GM19239 (cell line): ENCODE measurements around the gene PSEN1.

Experiments
- DNase-seq: peaks from one replicate; pipeline ENCODE4 v3.0.0; 2011; ENCODE audit warnings: low spot score; ENCODE audit not compliant: insufficient read length
- FAIRE-seq: peaks from 2 replicates; lab custom pipeline; 2011; peaks lifted over from hg19 to GRCh38; lab: Jason Lieb, UNC

PSEN1 gene

GRCh38 chr14:73250781-73251500, 114.6 kb downstream of the PSEN1 start:
- DNase-seq (no peak), FAIRE-seq (no peak)

- no peak for FAIRE-seq
- no peak for DNase-seq
Measured at GRCh38 chr14:73251516-73252215, 115.4 kb downstream of the PSEN1 start.

GRCh38 chr14:73252491-73253322, 116.4 kb downstream of the PSEN1 start:
- DNase-seq: no peak
- FAIRE-seq: no peak

GRCh38 chr14:73253323-73253610, 117.0 kb downstream of the PSEN1 start:
- no peak for DNase-seq
- no peak for FAIRE-seq

GRCh38 chr14:73253721-73254120, 117.4 kb downstream of the PSEN1 start:
- no peak for FAIRE-seq
- DNase-seq: no peak

- DNase-seq (no peak), FAIRE-seq (no peak)
Measured at GRCh38 chr14:73254247-73255004, 118.1 kb downstream of the PSEN1 start.

GRCh38 chr14:73255005-73255400, 118.7 kb downstream of the PSEN1 start:
- no peak for FAIRE-seq
- no peak for DNase-seq

- FAIRE-seq: no peak
- no peak for DNase-seq
Measured at GRCh38 chr14:73255693-73256225, 119.5 kb downstream of the PSEN1 start.

GRCh38 chr14:73258076-73258475, 121.8 kb downstream of the PSEN1 start:
- no peak for DNase-seq
- FAIRE-seq: peak; percentile 61

GRCh38 chr14:73258845-73259611, 122.7 kb downstream of the PSEN1 start:
- DNase-seq: no peak
- FAIRE-seq: no peak

GRCh38 chr14:73259837-73260236, 123.5 kb downstream of the PSEN1 start:
- FAIRE-seq (no peak), DNase-seq (no peak)

GRCh38 chr14:73260574-73260973, 124.3 kb downstream of the PSEN1 start:
- FAIRE-seq (no peak), DNase-seq (no peak)

GRCh38 chr14:73261075-73261474, 124.8 kb downstream of the PSEN1 start:
- DNase-seq: no peak
- FAIRE-seq: no peak

- no peak for FAIRE-seq
Measured at GRCh38 chr14:73261520-73262426, 125.5 kb downstream of the PSEN1 start.

GRCh38 chr14:73262427-73263183, 126.3 kb downstream of the PSEN1 start:
- FAIRE-seq: no peak
- no peak for DNase-seq

More at GRCh38 chr14:73261520-73262426, 125.5 kb downstream of the PSEN1 start:
- no peak for DNase-seq

GRCh38 chr14:73263606-73264005, 127.3 kb downstream of the PSEN1 start:
- FAIRE-seq: no peak
- DNase-seq: no peak

- FAIRE-seq (no peak), DNase-seq (no peak)
Measured at GRCh38 chr14:73264080-73264884, 128.0 kb downstream of the PSEN1 start.
